ENCODE measurements around the gene FLAD1.
"Not testable (repeated sequence)": the region's sequence is repeated elsewhere in the genome, so short reads cannot be mapped to it uniquely, and the experiment has no call there.

The FLAD1 gene

DNA sequence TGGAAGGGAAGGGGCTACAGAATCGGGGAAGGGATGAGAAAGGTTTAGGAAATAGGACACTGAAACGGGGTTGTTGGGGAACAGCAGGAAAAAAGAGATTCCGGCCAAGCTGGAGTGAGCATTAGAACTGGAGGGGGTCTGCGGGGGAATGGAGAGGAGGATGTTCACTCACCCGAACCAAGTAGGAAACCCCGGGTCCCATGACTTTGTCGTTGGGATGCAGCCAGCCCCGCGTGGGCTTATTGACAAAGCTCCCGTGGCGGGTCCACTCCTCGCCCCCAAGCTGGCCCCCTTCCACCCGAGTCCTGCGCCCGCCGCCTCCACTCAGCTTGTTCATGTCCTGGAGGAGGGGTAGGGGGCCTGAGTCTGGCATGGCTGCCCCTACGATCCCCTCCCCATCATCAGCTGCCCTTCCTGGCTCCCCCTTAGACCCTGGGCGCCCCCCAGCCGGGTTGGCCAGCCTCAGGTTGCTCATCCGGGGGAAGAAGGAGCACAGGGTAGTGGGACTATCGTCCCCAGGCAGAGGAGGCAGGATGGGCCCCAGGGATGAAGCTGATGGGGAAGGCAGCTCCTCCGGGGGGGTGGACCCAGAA, 13.2 kb upstream of the FLAD1 start:
- no peak for DNase-seq

DNA sequence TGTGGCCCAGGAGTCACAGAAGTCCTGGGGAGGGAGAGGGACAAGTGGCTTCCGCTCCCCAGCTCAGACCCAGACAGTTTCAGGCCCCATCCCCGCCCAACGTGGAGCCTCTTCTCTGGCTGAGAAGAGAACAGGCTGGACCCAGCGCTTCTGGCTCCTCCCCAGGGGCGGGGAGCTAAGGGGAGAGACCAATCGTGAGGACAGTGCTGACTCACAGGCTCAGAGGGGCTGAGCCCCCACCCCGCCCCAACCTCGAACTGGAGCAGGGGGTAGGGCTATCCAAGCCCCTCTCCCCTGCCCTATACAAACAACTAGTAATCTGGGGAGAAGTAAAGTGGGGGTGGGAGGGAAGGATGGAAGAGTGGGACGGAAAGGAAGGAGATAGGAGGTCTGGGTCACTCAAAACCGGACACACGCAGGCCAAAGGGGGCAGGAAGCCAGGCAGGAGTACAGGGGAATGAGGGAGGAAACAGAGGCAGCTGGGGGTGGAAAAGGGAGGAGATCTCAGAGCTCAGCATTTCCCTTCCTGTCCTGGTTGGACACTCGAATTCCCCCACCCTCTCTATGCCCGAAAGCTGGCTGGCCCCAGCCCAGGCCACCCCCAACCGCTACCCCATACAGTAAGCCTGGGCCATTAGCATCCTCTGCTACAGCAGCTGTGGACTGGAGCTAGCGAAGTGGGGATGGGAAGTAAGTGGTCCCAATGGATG, 12.4 kb upstream of the FLAD1 start, which contains the start of gene SHC1:
Gene SHC1 (minus strand): TSS at position 117 of the 710 bp plus-strand sequence. CDS start 221 bp downstream, outside the sequence.
- DNase-seq: peak; percentile 87

DNA sequence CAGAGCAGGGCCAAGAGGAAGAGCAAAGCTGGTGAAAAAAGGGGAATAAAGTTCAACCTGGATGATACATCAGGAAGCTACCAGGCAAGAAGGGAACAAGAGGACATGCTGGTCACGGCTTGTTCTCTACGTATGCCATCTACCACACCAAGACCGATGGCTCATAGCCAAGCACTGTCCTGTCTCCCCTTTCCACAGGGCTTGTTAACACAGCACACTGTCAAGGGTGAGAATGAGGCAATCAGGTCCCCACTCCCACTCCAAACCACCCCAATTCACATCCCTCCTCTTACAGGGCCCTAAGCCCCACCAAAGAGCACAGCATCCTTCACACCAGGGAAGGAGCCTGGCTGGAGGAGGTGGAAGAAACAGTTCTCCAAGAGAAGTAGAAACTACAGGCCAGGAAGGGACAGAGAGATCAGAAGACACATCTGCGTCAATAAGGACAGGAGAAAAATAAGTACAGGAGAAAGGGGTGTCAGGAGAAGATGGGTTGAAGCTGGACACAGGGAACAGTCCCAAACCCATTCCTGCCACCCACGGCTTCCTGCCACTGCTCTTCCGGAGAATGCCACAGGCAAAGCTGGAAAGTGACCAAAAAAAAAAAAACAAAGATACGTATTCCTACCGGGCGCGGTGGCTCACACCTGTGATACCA, 11.7 kb upstream of the FLAD1 start:
- no peak for DNase-seq

DNA sequence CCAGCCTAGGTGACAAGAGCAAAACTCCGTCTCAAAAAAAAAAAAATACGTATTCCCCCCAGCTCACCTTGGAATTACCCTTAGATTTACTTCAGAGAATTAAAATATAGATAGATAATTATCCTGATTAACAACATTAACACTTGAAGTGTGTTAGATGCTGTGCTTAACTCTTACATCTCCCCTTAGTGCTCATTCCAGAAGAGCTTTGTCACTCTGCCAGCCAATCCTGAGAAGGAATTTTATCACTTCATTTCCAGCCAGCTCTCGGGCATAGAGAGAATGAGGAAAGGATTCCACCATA, 11.0 kb upstream of the FLAD1 start:
- no peak for DNase-seq

DNA sequence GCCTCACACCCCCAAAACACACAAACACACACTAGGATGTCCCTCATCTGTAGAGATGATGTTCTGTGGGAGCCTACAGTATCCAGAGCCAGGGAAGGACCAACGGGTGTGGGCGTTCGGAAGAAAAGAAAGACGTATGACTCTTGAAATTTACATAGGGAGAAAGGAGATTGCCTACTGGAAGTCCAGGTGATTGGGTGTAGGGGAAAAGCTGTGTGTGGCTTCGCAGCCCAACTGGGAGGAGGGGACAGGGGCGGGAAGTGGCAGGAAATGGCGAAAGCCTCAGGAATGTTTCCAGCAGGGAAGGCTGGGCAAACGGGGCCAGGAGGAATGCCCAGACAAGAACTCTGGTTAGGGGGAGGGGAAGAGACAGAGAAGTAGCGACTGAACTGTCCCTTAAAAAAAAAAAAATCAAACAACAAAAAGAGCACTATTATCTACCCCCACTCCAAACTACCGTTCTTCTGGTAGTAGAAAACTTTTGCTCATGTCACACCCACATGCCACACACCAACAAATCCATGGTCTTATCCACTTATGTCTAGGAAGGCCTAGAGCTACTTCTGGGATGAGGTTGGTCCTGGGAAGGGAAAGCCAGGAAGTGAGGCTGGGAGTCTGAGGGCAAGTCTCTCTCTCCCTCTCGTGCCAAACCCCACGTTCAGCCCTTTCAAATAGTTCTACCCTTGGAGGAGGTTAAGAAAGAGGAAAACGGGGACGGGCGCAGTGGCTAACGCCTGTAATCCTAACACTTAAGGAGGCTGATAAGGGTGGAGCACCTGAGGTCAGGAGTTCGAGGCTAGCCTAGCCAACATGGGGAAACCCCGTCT, 10.4 kb upstream of the FLAD1 start:
- DNase-seq: peak; percentile 46

DNA sequence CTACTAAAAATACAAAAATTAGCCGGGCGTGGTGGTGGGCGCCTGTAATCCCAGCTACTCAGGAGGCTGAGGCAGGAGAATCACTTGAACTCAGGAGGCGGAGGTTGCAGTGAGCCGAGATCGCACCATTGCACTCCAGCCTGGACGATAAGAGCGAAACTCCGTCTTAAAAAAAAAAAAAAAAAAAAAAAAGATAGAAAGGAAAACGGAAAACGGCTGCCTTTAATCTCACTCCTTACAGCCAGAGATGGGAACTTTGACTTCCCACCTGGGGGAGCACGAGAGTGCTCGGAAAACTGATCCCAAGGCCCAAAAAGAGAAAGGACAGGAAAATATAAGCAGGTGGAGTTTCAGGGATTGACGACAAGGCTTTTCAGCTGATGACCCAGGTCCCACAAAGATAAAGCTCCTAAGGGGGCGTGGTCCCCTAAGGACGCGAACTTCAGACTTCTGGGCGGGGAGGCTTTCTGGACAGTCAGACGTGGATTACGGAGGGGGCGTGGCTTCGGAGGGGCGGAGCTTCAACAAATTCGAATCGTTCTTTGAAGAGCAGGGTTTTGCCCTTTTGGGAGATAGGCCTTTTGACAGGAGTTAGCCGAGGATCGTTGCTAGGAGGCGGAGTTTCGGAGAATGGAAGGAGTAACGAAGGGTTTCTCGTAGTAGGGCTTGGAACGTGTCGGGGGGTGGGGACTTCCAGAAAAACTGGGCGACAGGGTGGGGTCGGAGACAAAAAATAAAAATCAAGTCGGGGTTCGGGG, 9.6 kb upstream of the FLAD1 start:
- DNase-seq: peak; percentile 81

DNA sequence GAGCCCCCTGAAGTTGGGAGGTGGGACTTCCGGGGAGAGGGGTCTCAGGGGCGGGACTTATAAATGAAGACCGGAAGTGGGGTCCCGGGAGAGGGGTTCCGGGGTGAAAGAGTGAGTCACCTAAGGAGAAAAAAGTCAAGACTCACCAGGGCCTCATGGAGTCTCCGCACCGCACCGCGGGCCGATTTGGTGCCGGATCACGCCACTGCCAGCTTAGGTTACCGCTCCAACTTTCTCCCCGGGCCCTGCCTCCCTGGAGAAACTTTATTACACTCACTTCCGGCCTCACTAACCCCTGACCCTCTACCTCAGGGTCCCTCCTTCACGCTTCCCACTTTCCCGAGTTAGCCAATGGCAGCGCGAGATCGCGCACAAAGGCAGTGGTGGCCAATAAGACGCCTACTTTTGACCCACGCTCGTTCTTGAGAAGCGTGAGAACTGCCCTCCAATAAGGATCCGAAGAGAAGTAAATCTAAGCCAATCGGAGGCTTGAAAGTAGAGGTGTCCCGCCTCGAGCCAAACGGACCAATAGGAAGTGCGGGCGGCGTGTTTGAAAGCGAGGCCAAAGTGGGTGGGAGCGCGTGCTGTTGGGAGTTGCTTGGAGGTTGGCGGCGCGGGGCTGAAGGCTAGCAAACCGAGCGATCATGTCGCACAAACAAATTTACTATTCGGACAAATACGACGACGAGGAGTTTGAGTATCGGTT, 8.9 kb upstream of the FLAD1 start, which contains the start of gene CKS1B:
Gene CKS1B (plus strand): TSS at position 580 of the 706 bp plus-strand sequence. CDS start 65 bp downstream, at position 645.
- peak; percentile 99 for DNase-seq

DNA sequence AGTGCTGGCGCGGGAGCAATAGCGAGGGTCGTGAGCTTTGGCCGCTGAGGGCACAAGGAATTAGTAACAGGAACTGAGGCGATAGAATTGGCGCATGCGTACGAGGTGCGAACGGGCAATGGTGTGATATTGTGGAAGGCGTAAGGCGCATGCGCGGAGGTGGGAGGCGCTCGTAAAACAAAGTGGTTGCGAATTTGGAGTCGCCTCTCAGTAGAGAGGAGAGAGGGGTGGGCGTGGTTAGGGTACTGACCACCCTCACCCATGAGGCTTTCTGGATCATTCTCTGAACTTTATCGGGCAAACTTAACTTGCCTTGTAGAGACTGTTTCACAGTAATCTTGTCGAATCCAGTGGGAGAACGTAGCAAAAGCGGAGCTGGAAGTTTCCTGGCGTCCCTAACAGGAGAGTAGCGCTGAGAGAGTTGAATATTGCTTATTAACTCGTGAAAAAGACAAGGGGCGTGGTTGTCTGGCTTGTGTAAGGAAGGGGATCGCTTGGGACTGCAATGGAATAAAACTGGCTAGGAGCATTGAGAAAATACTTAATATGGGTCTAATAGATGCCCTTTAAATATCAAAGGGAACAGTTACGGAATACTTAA, 8.2 kb upstream of the FLAD1 start:
- DNase-seq: peak; percentile 97

DNA sequence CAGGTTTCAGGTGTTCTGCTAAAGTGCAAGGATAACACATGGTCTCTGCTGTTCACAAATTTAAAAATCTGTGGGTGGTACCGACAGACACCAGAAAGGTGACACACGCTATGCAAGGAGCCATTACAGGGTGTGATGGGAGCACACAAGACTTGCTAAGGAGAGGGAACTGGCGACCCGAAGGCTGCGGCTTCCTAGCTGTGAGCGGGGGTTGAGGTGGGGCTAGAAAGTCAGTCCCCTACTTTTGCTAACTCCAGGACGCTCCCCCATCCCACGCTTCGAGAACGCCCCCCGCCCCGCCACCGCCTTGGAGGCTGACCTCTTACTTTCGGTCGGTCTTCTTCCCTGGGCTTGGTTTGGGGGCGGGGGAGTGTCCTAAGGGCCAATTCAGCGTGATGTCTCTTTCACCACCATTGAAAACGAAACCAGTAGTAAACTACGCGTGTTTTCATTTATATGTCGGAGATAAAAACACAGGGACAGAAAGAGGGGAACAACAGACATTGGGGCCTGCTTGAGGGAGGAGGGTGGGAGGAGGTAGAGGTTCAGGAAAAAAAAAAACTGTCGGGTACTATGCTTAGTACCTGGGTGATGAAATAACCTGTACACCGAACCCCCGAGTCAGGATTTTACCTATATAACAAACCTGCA, 7.6 kb upstream of the FLAD1 start:
- DNase-seq: no peak

DNA sequence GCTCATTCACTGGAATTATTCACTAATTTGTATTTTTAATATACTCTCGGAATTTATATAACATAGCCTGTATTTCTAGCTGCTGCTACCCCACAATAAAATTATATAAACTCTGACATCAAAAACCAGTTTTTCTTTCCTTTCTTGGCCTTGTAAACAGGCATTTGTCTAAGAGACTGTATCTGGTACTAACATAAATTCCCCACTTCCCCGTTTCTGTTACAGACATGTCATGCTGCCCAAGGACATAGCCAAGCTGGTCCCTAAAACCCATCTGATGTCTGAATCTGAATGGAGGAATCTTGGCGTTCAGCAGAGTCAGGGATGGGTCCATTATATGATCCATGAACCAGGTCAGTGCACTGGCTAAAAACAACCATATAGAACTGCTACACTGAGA, 5.4 kb upstream of the FLAD1 start:
- not testable (repeated sequence) for DNase-seq

DNA sequence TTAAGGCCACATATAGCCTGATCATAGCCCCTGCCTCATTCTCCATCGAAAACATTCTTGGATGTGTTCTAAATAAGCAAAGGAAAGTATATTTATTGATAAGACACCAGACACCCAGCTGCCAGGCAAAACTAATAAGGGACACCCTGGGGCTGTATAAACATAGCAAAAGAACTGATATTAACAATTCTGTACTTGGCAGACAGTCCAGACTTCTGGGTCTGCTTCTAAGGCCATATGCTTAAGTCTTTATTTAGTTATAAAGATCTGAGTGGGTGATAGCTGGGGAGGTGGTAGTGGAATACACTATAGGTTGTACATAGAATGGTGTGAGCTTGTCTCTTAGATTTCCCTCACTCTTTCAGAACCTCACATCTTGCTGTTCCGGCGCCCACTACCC, 4.8 kb upstream of the FLAD1 start:
- DNase-seq: no peak

DNA sequence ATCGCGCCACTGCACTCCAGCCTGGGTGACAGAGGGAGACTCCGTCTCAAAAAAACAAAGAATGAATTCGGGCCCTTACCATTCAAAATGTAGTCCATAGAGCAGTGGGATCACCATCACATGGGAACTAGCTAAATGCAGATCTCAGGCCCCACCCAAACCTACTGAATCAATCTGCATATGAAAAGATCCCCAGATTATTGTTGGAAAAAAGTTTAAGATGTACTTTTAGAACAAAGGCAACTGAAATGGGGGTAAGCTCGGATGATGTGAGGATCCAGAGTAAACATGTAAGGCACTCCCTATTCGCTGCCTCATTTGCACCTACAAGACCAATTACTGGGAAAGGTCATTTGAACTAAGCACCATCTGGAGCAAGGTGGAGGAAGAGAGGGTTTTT, 803 bp upstream of the FLAD1 start:
- DNase-seq: no peak

DNA sequence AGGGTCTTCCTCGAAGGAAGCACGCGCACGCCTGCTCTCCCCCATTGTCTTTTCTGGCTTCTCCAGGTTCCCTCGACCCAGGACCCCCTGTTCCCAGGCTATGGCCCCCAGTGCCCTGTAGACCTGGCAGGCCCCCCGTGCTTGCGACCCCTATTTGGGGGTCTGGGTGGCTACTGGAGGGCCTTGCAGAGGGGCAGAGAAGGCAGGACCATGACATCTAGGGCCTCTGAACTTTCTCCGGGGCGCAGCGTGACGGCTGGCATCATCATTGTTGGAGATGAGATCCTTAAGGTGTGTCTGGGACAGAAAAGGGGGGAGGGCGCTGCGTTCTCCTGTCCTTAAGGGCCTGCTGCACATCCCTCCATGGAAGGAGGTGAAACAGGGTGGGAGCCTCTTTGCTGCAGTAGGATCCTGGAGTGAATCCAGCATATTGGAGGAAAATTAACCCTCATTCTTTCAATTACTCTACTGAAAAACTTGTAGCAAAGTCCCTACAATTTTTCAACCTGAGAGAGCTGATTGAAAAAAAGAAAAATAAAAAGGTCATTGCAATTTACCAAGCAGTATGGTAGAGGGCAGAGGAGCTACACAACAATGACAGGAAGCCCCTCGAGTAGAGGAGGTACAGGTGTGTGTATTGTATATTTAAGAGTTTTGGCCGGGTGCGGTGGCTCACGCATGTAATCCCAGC, 777 bp downstream of the FLAD1 start:
- no peak for DNase-seq

DNA sequence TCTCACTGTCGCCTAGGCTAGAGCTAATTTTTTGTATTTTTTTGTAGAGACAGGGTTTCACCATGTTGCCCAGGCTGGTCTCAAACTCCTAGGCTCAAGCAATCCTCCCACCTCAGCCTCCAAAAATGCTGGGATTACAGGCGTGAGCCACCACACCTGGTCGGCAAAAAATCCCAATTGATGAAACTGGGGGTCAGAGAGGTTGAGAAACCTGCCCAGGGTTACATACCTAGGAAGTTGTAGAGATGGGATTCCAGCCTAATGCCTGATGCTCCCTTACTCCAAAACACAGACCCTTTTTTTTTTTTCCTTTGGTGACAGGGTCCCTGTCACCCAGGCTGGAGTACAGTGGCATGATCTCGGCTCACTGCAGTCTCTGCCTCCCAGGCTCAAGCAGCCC, 3.6 kb downstream of the FLAD1 start:
- DNase-seq: not testable (repeated sequence)

DNA sequence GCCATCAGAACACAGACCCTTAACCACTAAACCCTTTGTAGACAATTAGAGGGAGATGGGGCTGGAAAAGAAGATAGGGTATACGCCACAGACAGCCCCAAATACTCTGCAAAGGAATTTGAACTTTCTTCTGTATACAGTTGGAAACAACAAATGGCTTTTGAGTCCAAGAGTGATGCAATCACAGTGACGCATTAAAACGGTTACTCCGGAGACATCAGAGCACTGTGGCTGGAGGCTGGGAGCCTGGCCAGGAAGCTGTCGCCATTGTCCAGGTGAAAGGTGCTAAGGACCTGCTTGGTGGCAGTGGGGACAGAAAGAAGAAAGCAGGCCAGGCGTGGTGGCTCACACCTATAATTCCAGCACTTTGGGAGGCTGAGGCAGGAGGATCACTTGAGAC, 4.2 kb downstream of the FLAD1 start:
- DNase-seq: no peak

DNA sequence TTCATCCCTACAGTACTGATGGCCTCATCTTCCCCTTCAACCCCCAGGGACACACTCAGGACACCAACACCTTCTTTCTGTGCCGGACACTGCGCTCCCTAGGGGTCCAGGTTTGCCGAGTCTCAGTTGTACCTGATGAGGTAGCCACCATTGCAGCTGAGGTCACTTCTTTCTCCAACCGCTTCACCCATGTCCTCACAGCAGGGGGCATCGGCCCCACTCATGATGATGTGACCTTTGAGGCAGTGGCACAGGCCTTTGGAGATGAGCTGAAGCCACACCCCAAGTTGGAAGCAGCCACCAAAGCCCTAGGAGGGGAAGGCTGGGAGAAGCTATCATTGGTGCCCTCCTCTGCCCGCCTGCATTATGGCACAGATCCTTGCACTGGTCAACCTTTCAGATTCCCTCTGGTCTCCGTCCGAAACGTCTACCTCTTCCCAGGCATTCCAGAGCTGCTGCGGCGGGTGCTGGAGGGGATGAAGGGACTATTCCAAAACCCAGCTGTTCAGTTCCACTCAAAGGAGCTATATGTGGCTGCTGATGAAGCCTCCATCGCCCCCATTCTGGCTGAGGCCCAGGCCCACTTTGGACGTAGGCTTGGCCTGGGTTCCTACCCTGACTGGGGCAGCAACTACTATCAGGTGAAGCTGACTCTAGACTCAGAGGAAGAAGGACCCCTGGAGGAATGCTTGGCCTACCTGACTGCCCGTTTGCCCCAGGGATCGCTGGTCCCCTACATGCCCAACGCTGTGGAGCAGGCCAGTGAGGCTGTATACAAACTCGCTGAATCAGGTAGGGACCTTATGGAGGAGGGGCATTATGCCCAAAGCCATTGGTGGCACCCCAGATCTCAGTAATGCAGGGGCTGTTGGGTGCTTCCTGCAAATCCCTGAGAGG, 5.2 kb downstream of the FLAD1 start:
- DNase-seq: no peak

DNA sequence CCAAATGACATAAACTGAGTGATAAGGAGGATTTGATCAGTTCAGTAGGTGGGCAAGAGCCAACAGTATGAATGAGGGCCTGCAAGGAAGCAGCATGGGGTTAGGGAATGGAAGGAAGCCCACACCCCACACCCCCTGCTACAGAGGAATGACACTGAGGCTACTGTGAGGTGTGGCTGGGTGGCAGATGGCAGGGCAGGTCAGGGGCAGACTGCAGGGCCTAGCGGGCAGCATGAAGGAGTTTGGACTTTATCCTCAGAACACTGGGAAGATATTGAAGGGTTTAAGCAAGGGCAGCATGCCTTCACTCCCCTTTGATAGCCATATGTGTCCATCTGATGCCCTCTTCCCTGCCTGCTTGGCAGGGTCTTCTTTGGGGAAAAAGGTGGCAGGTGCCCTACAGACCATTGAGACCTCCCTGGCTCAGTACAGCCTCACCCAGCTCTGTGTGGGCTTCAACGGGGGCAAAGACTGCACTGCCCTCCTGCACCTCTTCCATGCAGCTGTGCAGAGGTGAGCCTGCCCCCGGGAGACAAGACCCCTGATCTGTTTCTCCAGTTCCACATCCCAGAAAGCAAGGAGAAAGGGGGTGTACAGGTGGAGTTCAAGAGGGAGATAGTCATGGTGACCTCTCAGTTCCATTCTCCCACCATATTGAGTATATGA, 6.2 kb downstream of the FLAD1 start:
- DNase-seq: no peak

DNA sequence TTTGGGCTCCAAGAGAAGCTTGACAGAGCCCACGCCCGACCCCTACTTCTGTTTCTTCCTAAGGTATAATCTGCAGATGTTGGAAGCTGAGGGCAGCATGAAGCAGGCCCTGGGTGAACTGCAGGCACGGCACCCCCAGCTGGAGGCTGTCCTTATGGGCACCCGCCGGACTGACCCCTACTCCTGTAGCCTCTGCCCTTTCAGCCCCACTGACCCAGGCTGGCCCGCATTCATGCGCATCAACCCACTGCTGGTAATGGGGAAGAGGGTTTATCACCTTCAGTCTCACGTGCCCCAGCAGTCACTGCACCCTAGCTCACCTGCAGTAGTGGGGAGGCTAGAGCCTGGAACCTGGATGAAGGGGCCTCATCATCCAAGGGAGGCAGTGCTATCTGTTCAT, 7.1 kb downstream of the FLAD1 start:
- no peak for DNase-seq

Data from midbrain (tissue), 1 donor.